HG02798 (cell line): ENCODE results near the gene ARID1B.
A peak's percentile ranks its signal among the peaks of the same experiment; 100 is the strongest.

ENCODE experiments used
- ATAC-seq: cut with Tn5 transposase; IDR thresholded peaks from one replicate; pipeline ENCODE4 v1.9.1; 2021; ENCODE audit warnings: mild to moderate bottlenecking; ENCODE audit not compliant: unreplicated experiment, poor library complexity

The ARID1B gene

DNA sequence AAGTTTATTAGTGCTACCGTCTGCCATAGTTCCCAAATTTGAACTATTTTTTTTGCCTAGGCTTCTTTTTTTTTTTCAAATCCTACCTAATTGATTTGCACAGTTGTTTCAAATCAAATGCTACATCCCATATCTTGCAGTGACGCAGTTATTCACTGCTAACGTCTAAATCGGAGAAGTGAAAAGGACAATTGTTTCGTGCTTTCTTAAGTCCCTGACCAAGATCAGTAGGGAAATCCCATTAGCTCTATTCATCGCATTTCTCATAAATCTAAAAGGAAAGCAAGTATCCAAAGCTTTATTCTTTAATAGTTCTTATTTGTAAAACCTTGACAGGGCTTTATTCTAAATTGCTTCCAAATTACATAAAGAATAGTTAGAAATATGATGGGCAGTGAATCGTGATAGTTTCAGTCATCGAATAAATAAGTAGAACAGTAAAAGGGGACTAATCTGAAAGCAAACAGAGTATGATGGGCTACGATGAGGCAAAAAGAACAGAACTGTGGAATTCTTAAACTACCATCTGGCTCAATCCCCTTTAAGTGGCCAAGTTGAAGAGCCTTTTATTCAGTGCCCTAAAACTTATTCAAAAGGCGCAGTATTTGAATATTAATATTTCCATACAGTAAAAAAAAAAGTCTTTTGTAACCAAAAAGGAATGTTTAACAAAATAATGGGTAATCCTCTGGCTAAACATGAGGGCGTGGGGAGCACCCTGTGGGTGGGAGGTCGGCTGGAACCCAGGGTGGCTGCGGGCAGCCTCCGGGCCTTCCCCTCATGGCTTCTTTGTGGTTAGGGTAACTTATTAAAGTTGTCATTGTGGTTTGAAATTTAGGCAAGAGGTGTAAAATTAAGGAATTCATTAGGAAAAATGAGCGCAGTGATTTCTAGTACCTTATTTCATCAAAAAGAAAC is 3.0 kb upstream of the ARID1B start:
- no peak for ATAC-seq

DNA sequence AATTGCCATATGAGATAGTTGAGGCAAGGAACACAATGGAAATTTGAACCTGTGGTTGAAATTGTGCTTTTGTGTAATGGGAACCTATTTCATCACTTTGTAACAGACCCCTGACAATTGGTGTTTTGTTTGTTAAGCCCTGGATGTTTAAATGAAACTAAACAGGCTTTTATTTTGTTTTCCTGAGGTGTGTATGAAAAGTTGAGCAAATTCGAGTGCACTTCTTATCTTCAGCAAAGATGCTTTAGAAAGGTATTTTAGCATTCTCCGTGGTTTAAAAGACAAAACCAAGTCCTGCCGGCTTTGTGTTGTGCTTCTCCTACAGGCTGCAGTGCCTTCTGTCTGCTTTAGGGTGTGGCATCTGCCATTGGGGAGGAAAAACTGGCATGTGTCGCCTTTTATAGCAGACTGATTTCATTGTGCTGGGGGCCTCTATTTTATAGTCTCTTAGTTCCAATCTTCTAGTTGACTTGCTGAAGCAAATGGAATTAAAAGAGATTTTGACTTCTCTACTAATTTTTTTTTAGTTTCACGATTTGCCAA is 2.2 kb upstream of the ARID1B start:
- no peak for ATAC-seq

DNA sequence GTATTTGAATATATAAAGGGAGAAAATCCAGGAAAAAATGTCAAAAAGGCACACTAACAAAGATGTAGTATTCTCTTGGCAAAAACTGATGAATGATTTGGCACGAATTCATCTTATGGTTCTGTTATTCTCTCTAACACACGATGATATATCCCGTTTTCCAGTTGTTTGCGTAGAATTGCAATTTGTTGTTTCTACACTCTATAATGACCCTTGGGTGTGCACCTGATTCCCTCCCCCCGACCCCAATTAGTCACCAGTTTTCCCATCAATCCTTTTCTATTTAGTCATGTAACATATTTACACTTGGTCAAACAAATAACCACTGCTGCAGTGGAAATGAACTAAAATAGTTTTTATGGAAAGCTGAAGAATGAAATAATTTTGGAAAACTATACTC is 1.5 kb upstream of the ARID1B start:
- no peak for ATAC-seq

DNA sequence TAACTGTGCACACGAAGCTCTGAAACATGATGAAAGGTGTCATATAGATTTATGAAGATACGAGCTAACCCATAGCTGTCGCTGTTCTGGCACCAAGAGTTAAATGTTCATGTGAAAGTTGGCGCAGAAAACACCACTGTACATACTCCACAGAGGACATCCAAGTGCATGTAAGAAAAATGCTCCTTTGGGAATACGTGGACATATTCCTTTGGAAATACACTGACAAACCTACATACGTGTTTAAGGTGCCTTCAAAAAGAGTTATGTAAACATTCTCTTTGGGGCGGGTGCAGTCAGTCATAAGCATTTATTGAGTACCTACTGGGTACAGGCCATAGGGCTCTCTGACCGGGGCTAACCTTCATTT is 723 bp upstream of the ARID1B start:
- no peak for ATAC-seq

DNA sequence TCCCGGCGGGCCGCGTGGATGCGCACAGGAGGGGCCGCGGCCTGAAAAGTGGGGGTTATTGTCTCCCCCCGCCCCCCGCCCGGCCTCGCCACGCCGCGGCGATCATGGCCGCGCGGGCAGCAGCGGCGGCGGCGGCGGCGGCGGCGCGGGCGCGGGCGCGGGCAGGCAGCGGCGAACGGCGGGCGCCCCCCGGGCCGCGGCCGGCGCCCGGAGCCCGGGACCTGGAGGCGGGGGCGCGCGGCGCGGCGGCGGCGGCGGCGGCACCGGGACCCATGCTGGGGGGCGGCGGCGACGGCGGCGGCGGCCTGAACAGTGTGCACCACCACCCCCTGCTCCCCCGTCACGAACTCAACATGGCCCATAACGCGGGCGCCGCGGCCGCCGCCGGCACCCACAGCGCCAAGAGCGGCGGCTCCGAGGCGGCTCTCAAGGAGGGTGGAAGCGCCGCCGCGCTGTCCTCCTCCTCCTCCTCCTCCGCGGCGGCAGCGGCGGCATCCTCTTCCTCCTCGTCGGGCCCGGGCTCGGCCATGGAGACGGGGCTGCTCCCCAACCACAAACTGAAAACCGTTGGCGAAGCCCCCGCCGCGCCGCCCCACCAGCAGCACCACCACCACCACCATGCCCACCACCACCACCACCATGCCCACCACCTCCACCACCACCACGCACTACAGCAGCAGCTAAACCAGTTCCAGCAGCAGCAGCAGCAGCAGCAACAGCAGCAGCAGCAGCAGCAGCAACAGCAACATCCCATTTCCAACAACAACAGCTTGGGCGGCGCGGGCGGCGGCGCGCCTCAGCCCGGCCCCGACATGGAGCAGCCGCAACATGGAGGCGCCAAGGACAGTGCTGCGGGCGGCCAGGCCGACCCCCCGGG is 637 bp downstream of the ARID1B start:
- ATAC-seq, result peak; percentile 12

DNA sequence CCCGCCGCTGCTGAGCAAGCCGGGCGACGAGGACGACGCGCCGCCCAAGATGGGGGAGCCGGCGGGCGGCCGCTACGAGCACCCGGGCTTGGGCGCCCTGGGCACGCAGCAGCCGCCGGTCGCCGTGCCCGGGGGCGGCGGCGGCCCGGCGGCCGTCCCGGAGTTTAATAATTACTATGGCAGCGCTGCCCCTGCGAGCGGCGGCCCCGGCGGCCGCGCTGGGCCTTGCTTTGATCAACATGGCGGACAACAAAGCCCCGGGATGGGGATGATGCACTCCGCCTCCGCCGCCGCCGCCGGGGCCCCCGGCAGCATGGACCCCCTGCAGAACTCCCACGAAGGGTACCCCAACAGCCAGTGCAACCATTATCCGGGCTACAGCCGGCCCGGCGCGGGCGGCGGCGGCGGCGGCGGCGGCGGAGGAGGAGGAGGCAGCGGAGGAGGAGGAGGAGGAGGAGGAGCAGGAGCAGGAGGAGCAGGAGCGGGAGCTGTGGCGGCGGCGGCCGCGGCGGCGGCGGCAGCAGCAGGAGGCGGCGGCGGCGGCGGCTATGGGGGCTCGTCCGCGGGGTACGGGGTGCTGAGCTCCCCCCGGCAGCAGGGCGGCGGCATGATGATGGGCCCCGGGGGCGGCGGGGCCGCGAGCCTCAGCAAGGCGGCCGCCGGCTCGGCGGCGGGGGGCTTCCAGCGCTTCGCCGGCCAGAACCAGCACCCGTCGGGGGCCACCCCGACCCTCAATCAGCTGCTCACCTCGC is 1.5 kb downstream of the ARID1B start:
- peak; percentile 6 for ATAC-seq

DNA sequence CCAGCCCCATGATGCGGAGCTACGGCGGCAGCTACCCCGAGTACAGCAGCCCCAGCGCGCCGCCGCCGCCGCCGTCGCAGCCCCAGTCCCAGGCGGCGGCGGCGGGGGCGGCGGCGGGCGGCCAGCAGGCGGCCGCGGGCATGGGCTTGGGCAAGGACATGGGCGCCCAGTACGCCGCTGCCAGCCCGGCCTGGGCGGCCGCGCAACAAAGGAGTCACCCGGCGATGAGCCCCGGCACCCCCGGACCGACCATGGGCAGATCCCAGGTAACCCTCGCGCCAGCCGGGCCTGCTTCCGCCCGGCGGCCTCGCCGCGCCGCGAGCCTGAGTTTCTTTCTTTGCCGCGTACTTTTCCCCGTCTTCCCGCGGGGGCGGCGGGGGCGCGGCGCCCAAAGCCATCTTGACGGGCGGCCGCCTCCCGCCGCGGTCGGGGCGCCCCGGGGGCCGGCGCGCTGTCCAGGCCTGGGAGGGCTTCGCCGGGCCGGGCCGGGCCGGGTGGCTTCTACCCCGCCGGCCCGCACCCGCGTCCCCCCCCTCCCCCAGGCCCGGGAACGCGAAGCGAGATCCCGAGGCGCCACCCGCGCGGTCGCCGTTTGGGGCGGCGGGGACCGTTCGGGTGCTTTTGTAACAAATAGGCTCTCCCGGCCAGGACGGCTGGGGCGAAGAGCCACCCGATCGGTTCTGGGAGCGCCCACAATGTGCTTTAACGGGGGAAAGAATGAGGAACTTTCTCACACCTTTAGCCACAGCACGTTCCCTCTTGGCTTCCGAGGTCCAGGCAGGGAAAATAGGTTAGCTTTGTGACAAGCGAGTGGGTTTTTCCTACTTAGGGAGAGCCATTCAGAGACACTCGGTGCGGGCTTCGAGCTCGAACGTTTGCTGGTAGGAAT is 2.3 kb downstream of the ARID1B start:
- peak; percentile 19 for ATAC-seq

DNA sequence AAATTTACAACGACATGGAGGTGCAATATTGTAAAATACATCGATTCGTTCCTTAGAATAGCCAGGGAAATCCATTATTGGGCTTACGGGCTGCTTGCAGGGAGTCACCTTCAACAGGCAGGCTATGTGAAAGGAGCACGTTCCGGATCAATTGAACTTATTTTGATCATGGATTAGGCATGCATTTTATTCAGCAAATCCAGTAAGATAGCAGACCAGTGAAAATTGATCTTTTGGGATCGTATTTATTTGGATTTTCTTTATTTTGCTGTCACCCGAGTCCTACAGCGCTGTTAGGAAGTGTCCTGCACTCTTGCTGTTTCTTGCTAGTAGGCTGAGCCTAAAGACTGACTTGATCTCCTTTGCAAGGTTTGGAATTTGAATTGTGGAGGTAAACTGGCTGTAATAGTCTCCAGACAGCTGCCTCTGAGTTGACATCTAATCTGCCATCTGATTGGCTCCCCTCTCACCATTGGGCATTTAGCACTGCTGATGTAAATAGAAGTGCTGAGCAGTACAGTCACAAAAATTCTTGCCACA is 3.0 kb downstream of the ARID1B start:
- peak; percentile 48 for ATAC-seq

DNA sequence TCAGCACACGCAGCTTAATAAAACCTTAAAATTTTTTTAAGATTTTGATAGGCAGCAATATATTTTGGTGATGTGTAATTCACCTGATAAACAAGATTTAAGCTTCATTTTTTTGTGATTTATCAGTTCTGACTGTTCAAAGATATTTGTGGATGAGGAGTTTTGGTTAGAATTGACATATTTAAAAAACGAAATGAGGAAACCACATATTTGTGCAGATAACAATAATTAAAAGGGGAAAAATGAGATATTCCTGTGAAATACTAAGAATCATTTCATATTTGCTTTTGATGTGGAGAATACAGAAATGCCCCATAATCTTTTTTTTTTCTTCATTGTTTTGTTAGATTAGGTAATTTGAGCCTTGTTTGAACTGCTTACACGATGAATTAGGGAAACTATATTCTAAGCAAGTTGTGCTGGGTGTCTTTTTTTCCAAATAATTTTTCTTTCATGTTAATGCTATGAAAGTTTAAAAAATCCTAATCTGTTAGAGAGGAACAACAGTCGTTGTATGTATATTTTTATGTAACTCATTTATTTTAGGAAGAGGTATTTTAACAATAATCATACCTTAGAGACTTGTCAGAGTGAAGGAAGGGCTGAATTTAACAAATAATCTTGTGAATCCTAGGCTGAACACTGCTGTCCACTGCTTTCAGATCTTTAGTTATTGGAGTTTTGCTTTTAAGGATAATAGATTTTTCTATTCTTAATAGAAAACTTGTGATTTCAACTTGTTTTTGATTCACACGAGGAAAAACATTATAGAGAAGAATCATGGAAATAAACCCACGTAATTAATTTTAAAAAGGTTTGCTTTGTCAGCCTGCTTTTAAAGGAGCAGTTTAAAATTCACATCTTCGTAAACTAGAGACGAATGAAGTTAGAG is 4.0 kb downstream of the ARID1B start:
- ATAC-seq, result no peak

DNA sequence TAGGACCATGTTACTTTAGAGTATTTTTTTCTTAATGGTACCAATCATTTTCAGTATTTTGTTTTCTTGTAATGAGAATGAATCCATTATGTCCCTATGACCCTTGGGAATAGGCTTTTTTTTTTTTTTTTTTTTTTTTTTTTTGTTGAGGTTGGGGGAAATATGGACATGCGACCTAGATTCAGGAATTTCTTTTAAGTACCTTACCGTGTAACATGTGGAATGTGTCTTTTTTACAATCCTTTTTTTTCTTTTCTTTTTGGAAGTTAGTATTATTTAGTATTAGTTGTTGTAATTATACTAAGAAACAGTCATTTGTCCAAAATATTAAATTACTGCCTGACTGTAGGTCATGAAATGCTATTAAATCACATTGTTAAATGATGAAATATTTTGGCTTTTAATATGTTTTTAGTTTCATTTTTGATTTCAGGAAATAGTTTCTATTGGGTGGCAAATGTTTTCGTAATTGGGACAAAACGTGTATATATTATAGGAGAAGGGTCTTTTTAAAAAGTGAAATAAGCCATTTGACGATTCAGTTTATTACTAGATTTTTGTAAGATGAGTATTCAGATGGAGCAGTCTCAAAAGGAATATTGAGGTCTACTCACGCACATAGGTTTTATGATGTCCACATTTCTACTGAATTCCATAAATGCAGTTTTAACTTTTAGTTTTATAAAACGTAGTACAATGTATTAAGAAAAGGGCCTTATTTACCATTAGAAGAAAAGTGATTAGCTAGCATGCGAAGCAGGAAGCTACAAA is 4.9 kb downstream of the ARID1B start:
- no peak for ATAC-seq

DNA sequence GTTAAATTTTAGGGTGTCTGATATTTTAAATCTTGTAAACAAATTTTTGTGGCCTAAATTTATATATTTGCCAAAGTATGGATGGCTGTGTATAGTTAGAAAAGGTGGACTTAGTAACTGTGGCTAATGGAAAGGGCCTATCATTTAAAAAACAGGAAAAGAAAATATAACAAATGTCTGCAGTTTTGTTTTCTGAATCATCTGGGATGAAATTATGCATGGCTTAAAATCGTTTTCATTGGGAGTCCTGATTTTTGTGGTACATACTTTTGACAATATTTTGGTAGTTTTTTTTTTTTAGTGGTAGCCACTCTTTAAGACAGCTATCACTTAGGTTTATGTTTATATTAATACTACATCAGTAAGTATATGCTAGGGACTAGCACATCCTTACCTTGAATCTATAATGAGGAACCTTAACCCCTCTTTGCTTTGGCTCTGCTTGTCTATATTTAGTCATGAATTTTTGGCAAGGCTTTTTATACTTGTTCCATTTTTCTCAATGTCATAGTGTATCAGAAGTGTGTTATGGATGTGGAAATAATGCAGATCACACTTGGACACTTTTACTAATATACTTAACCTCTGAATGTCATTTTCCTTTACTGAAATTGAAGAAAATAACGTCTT is 5.6 kb downstream of the ARID1B start:
- ATAC-seq, result no peak

DNA sequence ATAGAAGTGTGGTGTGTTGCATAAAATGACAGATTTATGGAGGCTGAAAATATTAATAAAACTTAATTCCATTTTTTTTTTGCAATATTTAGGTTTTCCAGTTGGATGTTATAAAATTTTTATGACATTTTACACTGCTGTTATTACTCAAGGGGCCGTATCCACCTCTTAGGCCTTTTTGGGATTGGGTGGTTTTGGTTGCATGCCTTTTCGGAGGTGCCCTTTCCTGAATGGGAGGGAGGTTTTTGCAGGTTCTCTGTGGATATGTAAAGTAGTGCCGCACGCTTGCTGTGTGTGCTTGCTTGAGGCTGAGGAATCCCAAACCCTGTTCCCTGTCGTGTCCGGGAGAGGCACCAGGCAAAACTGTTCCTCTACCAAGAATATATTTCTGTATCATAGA is 6.8 kb downstream of the ARID1B start:
- ATAC-seq, result no peak

DNA sequence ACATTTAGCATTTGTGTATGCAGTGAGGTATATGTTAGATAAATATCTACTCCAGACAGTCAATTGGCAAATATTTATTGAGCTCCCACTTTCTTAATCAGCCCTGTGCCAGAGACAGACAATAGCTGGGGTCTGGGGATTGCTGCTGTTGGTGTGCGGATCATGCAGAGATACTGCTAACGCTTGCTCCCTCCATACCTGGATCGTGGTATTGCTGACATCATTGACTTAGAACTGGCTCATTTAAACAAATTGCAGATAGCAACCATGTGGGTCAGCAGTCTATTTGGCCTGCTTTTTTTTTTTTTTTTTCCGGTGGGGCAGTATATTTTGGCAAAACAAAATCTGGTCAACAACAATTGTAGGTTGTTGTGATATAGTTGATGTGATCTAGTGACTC is 9.5 kb downstream of the ARID1B start:
- ATAC-seq, result no peak

DNA sequence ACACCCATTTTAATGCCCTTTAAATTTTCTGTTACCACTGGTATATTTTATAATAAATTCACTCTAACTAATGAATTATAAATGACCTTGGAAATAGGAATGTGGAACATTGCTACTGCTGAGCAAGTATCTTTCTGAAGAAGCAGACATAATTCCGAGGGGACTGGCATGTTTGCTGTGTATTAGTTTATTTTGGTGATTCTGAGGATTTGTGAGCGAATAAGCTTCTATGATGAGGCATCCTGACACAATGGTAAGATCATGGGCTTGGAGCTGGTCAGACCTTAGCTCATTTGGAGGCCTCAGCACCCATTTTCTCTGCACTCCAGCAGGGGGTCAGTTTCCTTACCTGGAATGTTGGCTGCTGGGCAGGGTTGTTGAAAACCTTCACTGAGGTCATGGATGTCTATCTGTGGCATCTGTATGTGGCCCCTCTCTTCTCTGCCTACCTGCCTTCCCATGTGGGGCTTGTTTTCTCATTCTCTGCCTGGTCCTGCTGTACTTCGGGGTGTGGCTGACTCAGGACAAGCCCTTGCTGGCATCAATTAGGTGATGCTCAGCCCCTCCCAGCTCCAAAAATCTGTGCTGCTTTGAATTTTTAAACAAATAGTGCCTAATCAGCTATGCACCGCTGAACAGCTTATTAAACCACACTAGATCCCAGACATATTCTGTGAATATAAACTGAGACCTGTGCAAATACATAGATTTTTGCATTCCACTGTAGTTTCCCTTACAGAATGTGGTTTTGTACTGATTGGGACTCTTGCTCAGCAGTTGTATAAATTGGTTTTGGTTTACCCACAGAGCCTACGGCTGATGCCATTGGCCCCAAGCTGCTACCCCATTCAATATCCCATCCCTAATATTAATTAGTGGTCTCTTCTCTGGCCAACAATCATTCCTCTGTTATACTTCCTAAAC is 10.7 kb downstream of the ARID1B start:
- ATAC-seq, result no peak

DNA sequence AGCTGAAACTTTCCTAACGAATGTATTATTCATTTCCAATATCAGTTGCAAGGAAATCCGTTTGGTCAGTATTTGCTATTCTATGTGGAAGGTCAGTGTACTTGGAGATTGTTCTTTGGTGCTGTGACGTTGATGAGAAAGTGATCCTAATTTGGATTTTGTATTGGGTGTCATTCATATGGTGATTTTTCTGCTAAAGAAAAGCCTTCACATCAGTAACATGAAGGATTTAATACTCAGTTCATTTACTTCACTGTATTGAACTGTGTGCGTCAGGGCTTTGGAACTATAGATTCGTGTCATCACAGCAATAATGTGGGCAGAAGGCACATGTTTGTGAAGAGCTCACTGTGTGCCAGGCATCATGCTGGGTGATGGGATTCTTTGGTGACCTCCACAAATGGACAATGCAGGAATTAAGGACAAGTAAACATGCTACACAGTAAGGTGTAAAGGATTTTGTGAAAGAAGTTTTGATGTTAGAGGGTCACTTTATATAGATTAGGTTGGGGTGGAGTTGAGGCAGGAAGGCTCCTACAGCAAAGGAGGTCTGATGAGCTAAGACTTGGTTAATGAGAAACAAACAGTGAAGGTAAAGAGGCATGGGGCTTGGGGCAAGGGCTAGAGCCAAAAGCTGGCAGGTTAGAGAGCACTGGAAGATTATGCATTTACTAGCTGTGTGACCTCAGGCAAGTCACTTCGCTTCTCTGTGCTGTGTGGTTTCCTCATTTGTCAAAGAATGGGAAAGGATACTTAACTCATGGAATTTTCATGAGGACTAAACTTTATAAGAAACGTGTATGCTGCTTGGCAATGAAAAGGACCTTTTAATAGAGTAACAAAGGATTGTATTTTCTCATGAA is 12.1 kb downstream of the ARID1B start:
- no peak for ATAC-seq
